Midbrain (tissue), 1 donor: Measurements from ENCODE around the gene PKP4.
"Not testable (repeated sequence)": the region's sequence is repeated elsewhere in the genome, so short reads cannot be mapped to it uniquely, and the experiment has no call there.

Experiments used
- DNase-seq: peaks from one replicate; lab custom pipeline; 2025; lab: John Stamatoyannopoulos, UW

PKP4 gene, protein sequence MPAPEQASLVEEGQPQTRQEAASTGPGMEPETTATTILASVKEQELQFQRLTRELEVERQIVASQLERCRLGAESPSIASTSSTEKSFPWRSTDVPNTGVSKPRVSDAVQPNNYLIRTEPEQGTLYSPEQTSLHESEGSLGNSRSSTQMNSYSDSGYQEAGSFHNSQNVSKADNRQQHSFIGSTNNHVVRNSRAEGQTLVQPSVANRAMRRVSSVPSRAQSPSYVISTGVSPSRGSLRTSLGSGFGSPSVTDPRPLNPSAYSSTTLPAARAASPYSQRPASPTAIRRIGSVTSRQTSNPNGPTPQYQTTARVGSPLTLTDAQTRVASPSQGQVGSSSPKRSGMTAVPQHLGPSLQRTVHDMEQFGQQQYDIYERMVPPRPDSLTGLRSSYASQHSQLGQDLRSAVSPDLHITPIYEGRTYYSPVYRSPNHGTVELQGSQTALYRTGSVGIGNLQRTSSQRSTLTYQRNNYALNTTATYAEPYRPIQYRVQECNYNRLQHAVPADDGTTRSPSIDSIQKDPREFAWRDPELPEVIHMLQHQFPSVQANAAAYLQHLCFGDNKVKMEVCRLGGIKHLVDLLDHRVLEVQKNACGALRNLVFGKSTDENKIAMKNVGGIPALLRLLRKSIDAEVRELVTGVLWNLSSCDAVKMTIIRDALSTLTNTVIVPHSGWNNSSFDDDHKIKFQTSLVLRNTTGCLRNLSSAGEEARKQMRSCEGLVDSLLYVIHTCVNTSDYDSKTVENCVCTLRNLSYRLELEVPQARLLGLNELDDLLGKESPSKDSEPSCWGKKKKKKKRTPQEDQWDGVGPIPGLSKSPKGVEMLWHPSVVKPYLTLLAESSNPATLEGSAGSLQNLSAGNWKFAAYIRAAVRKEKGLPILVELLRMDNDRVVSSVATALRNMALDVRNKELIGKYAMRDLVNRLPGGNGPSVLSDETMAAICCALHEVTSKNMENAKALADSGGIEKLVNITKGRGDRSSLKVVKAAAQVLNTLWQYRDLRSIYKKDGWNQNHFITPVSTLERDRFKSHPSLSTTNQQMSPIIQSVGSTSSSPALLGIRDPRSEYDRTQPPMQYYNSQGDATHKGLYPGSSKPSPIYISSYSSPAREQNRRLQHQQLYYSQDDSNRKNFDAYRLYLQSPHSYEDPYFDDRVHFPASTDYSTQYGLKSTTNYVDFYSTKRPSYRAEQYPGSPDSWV

GRCh38 chr2:158456309-158457066, at the start of gene PKP4, which contains the start of gene CCDC148:
PKP4 (plus strand) TSS chr2:158456952; CDS start chr2:158533185, 76,233 bp downstream.
CCDC148 (minus strand) TSS chr2:158456753; CDS start chr2:158456439, 314 bp downstream.
- DNase-seq, result peak; percentile 94

DNA sequence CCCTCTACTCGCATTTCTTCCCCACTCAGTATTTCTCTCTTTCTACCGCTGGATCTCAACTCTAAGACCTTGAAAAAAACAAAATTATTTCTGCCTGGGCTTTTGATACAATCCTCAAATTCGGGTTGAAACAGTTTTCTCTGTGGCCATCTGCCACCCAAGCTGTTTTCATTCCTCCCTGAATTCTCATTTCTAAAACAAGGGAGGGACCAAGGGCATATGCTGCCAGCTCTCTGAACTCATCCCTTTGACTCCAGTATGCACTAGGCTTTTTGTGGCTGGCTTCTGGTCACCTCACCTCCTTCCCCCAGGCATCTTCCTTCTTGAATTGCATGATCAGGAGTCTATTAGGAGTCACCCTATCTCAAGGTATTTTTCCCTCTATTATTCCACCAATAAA, 49.7 kb upstream of the PKP4 start:
- no peak for DNase-seq

DNA sequence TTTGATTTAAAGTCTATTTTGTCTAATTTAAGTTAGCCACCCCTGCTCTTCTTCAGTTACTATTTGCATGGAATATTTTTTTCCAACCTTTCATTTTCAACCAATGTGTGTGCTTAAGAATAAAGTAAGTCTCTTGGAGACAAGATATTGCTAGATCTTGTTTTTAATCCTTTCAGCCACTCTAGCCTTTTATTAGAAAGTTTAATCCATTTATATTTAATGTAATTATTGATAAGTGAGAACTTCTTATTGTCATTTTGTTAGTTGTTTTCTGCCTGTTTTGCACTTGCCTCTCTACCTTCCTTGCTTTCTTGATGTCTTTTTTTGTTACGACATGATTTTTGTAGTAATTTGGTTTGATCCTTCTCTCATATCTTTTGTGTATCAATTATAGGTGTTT, 46.6 kb upstream of the PKP4 start:
- DNase-seq, result no peak

- DNase-seq, result no peak
Measured at GRCh38 chr2:158411748-158412147, 45.0 kb upstream of the PKP4 start.

- DNase-seq, result no peak
Measured at GRCh38 chr2:158412206-158412605, 44.5 kb upstream of the PKP4 start.

- no peak for DNase-seq
Measured at GRCh38 chr2:158413581-158413980, 43.2 kb upstream of the PKP4 start.

DNA sequence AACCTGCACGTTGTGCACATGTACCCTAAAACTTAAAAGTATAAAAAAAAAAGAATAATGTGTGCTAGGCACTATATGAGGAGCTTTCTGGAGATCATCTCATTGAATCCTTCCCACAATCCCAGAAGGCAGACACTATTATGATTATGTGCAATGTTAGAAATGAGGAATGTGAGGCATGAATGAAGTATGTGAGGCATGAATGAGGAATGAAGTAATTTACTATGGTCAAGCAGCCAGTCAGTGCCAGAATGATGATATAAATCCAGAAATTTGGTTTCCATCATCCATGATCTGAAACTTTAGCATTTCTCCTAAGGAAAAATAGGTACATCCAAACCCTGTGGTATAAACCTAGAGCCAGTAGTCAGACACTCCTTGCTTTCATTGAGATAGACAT, 42.2 kb upstream of the PKP4 start:
- no peak for DNase-seq

DNA sequence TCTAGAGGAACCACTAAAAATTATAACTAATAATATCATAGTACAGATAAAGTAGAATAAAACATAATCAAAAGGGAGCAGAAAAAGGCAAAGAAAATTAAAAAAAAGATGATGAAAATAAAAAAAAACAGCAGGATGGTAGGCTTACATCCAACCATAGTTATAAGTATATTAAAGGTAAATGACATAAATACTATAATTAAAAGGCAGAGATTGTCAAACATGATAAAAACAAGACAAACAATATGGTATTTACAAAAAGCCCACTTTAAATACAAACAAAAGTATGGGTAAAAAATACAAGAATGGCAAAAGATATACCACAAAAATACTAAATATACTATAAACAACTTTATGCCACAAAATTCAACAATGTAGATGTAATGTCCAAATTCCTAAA, 24.6 kb upstream of the PKP4 start:
- DNase-seq, result no peak

DNA sequence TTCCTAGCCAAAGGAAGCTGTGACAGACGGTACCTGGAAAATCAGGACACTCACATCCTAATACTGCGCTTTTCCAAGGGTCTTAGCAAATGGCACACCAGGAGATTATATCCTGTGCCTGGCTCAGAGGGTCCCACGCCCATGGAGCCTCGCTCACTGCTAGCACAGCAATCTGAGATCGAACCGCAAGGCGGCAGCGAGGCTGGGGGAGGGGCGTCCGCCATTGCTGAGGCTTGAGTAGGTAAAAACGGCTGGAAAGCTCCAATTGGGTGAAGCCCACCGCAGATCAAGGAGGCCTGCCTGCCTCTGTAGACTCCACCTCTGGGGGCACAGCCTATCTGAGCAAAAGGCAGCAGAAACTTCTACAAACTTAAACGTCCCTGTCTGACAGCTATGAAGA, 23.0 kb upstream of the PKP4 start:
- DNase-seq, result not testable (repeated sequence)

GRCh38 chr2:158439062-158439461, 17.7 kb upstream of the PKP4 start:
- DNase-seq, result not testable (repeated sequence)

GRCh38 chr2:158443606-158444005, 13.1 kb upstream of the PKP4 start:
- no peak for DNase-seq

DNA sequence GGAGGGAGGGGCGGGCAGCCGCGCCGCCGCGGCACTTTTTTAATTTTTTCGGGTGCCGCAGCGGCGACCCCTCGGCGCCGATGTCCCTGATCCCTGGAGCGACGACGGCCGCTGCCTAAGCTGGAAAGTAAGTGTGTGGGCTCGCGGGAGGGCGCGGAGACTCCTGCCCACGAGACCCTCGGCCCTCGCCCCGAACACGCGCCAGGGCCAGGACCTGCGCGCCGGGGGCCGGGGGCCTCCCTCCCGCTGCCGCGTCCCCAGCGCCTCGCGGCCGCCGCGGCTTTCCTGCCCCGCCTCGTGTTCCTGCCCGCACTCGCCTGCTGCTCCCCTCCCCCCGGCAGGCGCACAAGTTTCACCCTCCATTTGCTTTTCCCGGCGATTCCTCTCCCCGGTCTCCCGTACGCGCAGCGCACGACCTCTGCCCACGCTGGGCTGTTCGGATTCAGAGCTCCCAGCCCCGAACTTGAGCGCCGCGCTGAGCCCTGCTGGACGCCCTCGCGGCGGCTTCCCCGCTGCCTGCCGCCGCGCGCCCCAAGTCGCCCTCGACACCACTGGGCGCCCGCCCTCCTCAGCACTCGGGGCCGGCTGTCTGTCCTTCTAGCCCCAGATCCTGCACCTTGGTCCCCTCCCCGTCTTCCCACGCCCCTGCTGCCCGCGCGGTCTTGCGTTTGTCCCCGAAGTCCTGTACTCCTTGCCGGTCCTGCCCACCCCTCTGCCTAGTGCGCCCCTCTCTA, 507 bp downstream of the PKP4 start:
- peak; percentile 56 for DNase-seq

GRCh38 chr2:158457826-158458616, 1.3 kb downstream of the PKP4 start:
- DNase-seq, result peak; percentile 72

DNA sequence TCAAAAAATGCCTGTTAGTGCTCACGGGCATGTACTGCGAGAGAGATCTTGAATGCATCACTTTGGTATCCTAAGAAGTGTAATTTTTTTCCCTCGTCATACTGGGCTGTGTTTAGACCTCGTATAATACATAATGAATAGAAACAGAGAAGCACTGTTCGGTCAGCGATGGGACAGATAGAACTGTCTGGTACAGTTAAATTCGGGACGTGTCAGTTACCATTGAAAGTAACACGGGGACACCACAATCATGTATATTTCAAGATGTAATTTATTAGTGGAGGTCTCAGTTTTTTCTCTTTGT, 1.8 kb downstream of the PKP4 start:
- DNase-seq, result peak; percentile 61

DNA sequence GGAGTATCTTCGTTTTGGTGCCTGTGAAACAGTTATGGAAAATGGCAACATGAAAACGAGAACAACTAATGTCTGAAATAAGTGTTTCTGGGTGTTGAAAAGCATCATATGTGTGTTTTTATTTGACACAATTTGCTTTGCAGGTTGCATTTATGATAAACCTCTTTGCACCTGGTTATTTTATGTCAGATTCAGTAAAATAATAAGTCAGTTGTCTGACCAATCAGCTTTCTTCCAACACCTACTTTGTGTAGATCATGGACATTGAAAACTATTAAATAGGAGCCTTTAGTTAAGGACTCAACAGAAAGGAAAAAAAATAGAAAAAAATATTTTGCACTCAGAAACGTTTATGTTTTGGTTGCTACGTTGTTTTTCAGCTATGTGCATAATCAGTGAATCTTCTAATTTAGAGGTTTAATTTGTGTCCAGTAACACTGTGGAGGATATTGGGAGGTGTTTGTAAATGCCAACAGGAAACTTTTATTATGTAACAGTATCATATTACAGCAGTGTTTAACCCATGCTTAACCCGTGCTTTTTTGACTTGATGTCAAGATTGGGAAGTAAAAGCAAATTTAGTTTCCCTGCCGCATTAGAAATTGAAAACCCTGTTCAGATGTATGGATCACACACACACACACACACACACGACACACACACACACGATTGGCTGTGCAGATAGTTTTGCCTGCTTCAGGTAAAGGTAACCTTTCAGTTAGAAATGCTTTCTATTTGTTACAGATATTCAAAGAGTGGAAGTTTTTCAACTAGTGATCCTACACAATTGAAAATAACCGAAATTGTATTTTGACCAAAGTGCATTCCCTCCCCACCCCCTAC, 2.6 kb downstream of the PKP4 start:
- DNase-seq, result peak; percentile 63

DNA sequence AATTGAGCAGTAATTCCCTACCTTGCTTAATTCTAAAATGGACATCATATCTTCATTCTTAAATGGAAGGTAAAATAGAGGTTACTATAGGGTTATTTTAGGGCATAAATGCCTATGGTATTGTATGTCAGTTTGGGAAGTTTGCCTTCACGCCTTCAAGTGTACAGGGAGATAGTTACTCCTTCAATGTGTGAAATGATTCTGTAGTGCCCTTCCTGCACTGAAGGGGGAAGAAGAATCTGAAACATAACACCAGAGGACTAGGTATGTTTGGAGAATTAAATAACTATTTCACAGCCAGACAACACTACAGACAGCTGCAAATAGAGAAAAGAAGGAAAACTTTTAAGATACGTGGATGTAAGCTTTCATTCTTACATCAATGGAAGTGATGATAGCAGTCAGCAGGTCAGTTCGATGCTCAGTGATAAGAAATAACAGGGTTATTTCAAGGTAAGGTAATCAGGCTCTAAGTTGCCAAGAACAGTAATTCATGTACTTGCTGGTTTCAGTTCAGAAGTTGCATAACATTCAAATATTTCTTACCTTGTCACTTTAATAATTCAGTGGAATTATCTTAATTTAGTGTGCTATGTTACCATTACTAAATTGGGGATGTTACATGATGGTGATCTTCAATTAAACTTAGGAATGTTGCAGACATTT, 4.0 kb downstream of the PKP4 start:
- DNase-seq, result no peak

DNA sequence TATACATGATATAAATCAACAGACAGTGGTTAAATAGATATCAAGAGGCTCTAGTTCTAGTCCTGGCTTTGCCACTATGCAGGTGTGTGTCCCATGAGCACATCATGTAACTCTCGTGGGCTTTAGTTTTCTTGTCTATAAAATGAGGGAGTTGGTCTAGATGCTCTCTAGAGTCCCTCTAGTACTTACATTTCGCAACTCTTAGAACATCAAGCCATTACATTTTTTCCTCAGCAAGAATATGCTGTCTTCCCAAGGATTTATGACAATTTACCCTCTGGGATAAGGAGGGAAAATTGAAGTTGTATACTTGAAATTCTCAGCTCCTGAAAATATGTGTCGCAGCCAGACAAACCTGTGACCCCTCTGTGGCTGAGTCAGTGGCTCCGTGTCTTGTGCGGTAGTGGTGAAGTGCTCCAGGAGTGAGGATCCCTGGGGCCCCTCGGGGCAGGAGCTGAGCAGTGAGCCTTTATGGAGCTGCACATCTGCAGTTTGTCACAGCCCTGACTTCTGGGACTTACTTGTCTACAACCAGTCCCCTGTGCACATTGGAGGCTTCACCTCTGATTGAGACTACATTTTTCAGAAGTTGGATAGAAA, 6.8 kb downstream of the PKP4 start:
- no peak for DNase-seq
